ENCODE results near the gene DENND4A.

Gene DENND4A

GRCh38 chr15:65792138-65792987 lies at the start of gene DENND4A:
Gene DENND4A (minus strand): TSS chr15:65792293. CDS start chr15:65756450, 35,843 bp downstream.
- DNase-seq, result peak; percentile 90

GRCh38 chr15:65841121-65841930 lies 49.2 kb upstream of the DENND4A start:
- no peak for DNase-seq

- DNase-seq, result no peak
These were observed 47.9 kb upstream of the DENND4A start for GRCh38 chr15:65839985-65840384.

GRCh38 chr15:65839354-65839901 lies 47.3 kb upstream of the DENND4A start:
- no peak for DNase-seq

GRCh38 chr15:65837301-65838294 lies 45.5 kb upstream of the DENND4A start:
- no peak for DNase-seq

GRCh38 chr15:65836665-65837064 lies 44.6 kb upstream of the DENND4A start:
- no peak for DNase-seq

- no peak for DNase-seq
These were observed 43.4 kb upstream of the DENND4A start for GRCh38 chr15:65835447-65835846.

- DNase-seq, result no peak
These were observed 42.6 kb upstream of the DENND4A start for GRCh38 chr15:65834603-65835282.

- DNase-seq, result peak; percentile 38
These were observed 41.6 kb upstream of the DENND4A start for GRCh38 chr15:65833501-65834205.

GRCh38 chr15:65832549-65833364 lies 40.7 kb upstream of the DENND4A start:
- peak; percentile 97 for DNase-seq

- DNase-seq, result peak; percentile 22
These were observed 37.2 kb upstream of the DENND4A start for GRCh38 chr15:65829130-65829764.

- no peak for DNase-seq
These were observed 36.5 kb upstream of the DENND4A start for GRCh38 chr15:65828585-65828984.

- DNase-seq, result no peak
These were observed 35.0 kb upstream of the DENND4A start for GRCh38 chr15:65827065-65827464.

- DNase-seq, result no peak
These were observed 33.0 kb upstream of the DENND4A start for GRCh38 chr15:65824941-65825544.

GRCh38 chr15:65824031-65824743 lies 32.1 kb upstream of the DENND4A start:
- peak; percentile 27 for DNase-seq

GRCh38 chr15:65822316-65822715 lies 30.2 kb upstream of the DENND4A start:
- no peak for DNase-seq

GRCh38 chr15:65821070-65821469 lies 29.0 kb upstream of the DENND4A start:
- no peak for DNase-seq

GRCh38 chr15:65819563-65819960 lies 27.5 kb upstream of the DENND4A start:
- peak; percentile 49 for DNase-seq

Measured in NCI-H748 treated with DMSO at 0.1 percent for 48 hours (cell line).